Measurements from ENCODE around the gene ZSCAN2.

The ZSCAN2 gene

GRCh38 chr15:84620626-84621025, 19.8 kb downstream of the ZSCAN2 start:
- no peak overlapping the region for H3K27ac ChIP-seq (ENCODE audit: low read length)
- no peaks in the 10 kb centered on the region for H3K27me3 ChIP-seq (replicated peaks; ENCODE audit: insufficient read depth, low read length)
- H4K20me1 ChIP-seq (ENCODE audit: insufficient read depth, low read length), result no peaks in the 10 kb centered on the region
- no peak overlapping the region for H2AFZ ChIP-seq (ENCODE audit: low read length)
- no peak overlapping the region for H3K4me3 ChIP-seq (ENCODE audit: low read length)
- H3K9me3 ChIP-seq (replicated peaks; ENCODE audit: insufficient read depth, low read length), result no peaks in the 10 kb centered on the region
- no peaks in the 10 kb centered on the region for H3K4me1 ChIP-seq (ENCODE audit: low read length)
- H3K4me2 ChIP-seq (ENCODE audit: low read depth, low read length), result no peak overlapping the region
- no peaks in the 10 kb centered on the region for H3K79me2 ChIP-seq (ENCODE audit: low read length)
- no peak for TF ChIP-seq EZH2phosphoT487 (IDR thresholded peaks at IDR 0.05; ENCODE audit: low read length)
- no peak for TF ChIP-seq EZH2 (optimal IDR thresholded peaks at IDR 0.05; ENCODE audit: low read depth, low read length)
- TF ChIP-seq CTCF (IDR thresholded peaks at IDR 0.05; ENCODE audit: low read length), result no peak
- no peak for DNase-seq
- no peak overlapping the region for H3K9ac ChIP-seq (ENCODE audit: low read length)
- H3F3A ChIP-seq (ENCODE audit: insufficient read depth, low read length), result no peaks in the 10 kb centered on the region
- no peaks in the 10 kb centered on the region; the same call in 1 of the 2 replicates for H3K36me3 ChIP-seq (replicated peaks; ENCODE audit: insufficient read depth, low read length)
- no peaks in the 10 kb centered on the region for H3K9me2 ChIP-seq (replicated peaks; ENCODE audit: insufficient read depth, low read length)

- no peaks in the 10 kb centered on the region for H3K27me3 ChIP-seq (replicated peaks; ENCODE audit: insufficient read depth, low read length)
- H3K4me2 ChIP-seq (ENCODE audit: low read depth, low read length), result no peak overlapping the region
- no peaks in the 10 kb centered on the region for H3K79me2 ChIP-seq (ENCODE audit: low read length)
- H3K27ac ChIP-seq (ENCODE audit: low read length), result no peak overlapping the region
- no peak for TF ChIP-seq EZH2phosphoT487 (IDR thresholded peaks at IDR 0.05; ENCODE audit: low read length)
- TF ChIP-seq EZH2 (optimal IDR thresholded peaks at IDR 0.05; ENCODE audit: low read depth, low read length), result no peak
- H3K9ac ChIP-seq (ENCODE audit: low read length), result no peak overlapping the region
- DNase-seq, result no peak
- H4K20me1 ChIP-seq (ENCODE audit: insufficient read depth, low read length), result no peaks in the 10 kb centered on the region
- no peaks in the 10 kb centered on the region for H3K9me3 ChIP-seq (replicated peaks; ENCODE audit: insufficient read depth, low read length)
- no peaks in the 10 kb centered on the region; the same call in 1 of the 2 replicates for H3K36me3 ChIP-seq (replicated peaks; ENCODE audit: insufficient read depth, low read length)
- no peak overlapping the region for H3K4me3 ChIP-seq (ENCODE audit: low read length)
- no peaks in the 10 kb centered on the region for H3F3A ChIP-seq (ENCODE audit: insufficient read depth, low read length)
- H3K4me1 ChIP-seq (ENCODE audit: low read length), result no peaks in the 10 kb centered on the region
- H3K9me2 ChIP-seq (replicated peaks; ENCODE audit: insufficient read depth, low read length), result no peaks in the 10 kb centered on the region
- no peak overlapping the region for H2AFZ ChIP-seq (ENCODE audit: low read length)
Observed at GRCh38 chr15:84621358-84621979, 20.7 kb downstream of the ZSCAN2 start.

GRCh38 chr15:84624359-84624758, 23.6 kb downstream of the ZSCAN2 start:
- TF ChIP-seq CTCF (IDR thresholded peaks at IDR 0.05; ENCODE audit: low read length) (no peak), EZH2 (optimal IDR thresholded peaks at IDR 0.05; ENCODE audit: low read depth, low read length) (no peak), EZH2phosphoT487 (IDR thresholded peaks at IDR 0.05; ENCODE audit: low read length) (no peak)
- H3K27ac ChIP-seq (ENCODE audit: low read length), result no peak overlapping the region
- no peak overlapping the region for H3K9ac ChIP-seq (ENCODE audit: low read length)
- H3K4me3 ChIP-seq (ENCODE audit: low read length), result no peak overlapping the region
- DNase-seq, result no peak
- no peak overlapping the region for H2AFZ ChIP-seq (ENCODE audit: low read length)
- no peaks in the 10 kb centered on the region for H3K9me3 ChIP-seq (replicated peaks; ENCODE audit: insufficient read depth, low read length)
- no peaks in the 10 kb centered on the region for H3K4me1 ChIP-seq (ENCODE audit: low read length)
- no peak overlapping the region for H3K4me2 ChIP-seq (ENCODE audit: low read depth, low read length)
- no peaks in the 10 kb centered on the region for H3K79me2 ChIP-seq (ENCODE audit: low read length)
- no peaks in the 10 kb centered on the region for H3K9me2 ChIP-seq (replicated peaks; ENCODE audit: insufficient read depth, low read length)
- no peaks in the 10 kb centered on the region for H4K20me1 ChIP-seq (ENCODE audit: insufficient read depth, low read length)
- no peaks in the 10 kb centered on the region for H3F3A ChIP-seq (ENCODE audit: insufficient read depth, low read length)
- H3K27me3 ChIP-seq (replicated peaks; ENCODE audit: insufficient read depth, low read length), result no peaks in the 10 kb centered on the region
- H3K36me3 ChIP-seq (replicated peaks; ENCODE audit: insufficient read depth, low read length), result no peaks in the 10 kb centered on the region; the same call in 1 of the 2 replicates

GRCh38 chr15:84625123-84625522, 24.3 kb downstream of the ZSCAN2 start:
- H3F3A ChIP-seq (ENCODE audit: insufficient read depth, low read length), result no peaks in the 10 kb centered on the region
- no peaks in the 10 kb centered on the region for H3K79me2 ChIP-seq (ENCODE audit: low read length)
- H3K9me2 ChIP-seq (replicated peaks; ENCODE audit: insufficient read depth, low read length), result no peaks in the 10 kb centered on the region
- DNase-seq, result no peak
- no peak for TF ChIP-seq EZH2 (optimal IDR thresholded peaks at IDR 0.05; ENCODE audit: low read depth, low read length)
- TF ChIP-seq EZH2phosphoT487 (IDR thresholded peaks at IDR 0.05; ENCODE audit: low read length), result no peak
- no peak for TF ChIP-seq CTCF (IDR thresholded peaks at IDR 0.05; ENCODE audit: low read length)
- H3K27me3 ChIP-seq (replicated peaks; ENCODE audit: insufficient read depth, low read length), result no peaks in the 10 kb centered on the region
- H3K9me3 ChIP-seq (replicated peaks; ENCODE audit: insufficient read depth, low read length), result no peaks in the 10 kb centered on the region
- no peaks in the 10 kb centered on the region for H4K20me1 ChIP-seq (ENCODE audit: insufficient read depth, low read length)
- no peak overlapping the region for H3K9ac ChIP-seq (ENCODE audit: low read length)
- no peak overlapping the region for H3K4me3 ChIP-seq (ENCODE audit: low read length)
- H3K4me1 ChIP-seq (ENCODE audit: low read length), result 0 out of 2 replicates have a peak, but pooled peaks cover under 1% of the 10 kb centered on the region
- H3K36me3 ChIP-seq (replicated peaks; ENCODE audit: insufficient read depth, low read length), result no peaks in the 10 kb centered on the region; the same call in 1 of the 2 replicates
- no peak overlapping the region for H3K4me2 ChIP-seq (ENCODE audit: low read depth, low read length)
- no peak overlapping the region for H2AFZ ChIP-seq (ENCODE audit: low read length)
- H3K27ac ChIP-seq (ENCODE audit: low read length), result no peak overlapping the region

All from MM.1S (cell line).